ENCODE data around the gene DCHS1.

DCHS1 gene

GRCh38 chr11:6646071-6646470 is 9.5 kb downstream of the DCHS1 start:
- no peak for DNase-seq (ENCODE audit: low read depth in 3 of 3)

- no peak for DNase-seq (ENCODE audit: low read depth in 3 of 3)
Observed at GRCh38 chr11:6642957-6643356, 12.7 kb downstream of the DCHS1 start.

- no peak for DNase-seq (ENCODE audit: low read depth in 3 of 3)
Observed at GRCh38 chr11:6640985-6641701, 14.5 kb downstream of the DCHS1 start.

DNA sequence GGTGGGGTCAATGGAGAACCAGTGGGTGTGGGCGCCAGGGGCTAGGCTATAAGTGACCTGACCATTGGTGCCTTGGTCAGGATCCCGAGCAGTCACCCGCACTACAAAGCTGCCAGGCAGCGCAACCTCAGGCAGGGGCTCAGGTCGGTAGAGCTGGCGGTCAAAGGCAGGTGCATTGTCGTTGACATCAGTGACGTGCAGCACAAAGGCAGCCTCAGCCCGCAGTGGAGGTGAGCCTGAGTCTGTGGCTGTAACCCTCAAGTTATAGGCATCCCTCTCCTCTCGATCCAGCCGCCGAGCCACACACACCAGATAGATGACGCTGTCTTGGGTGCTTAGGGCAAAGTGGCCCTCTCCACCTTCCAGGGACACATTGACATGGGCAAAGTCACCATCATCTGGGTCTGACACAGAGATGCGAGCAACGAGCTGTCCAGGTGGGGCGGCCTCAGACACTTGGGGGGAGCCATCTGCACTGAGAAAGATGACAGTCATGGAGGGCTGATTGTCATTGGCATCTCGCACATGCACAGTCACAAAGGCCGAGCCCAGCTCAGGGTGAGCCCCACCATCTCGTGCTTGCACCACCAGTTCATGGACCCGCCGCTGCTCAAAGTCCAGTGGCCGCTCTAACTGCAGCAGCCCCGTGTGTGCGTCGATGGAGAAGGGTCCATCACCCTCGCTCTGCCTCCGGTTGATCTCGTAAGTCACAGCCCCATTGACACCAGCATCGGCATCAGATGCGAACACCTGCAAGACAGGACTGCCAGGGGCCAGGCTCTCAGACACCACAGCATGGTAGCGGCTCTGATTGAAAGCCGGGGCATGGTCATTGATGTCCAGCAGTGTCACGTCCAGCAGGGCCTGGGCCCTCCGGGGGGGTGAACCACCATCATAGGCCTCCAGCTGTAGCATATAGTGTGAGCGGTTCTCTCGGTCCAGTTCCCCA is 15.3 kb downstream of the DCHS1 start:
- DNase-seq (ENCODE audit: low read depth in 3 of 3), result no peak

- no peak for DNase-seq (ENCODE audit: low read depth in 3 of 3)
Observed at GRCh38 chr11:6638429-6638828, 17.2 kb downstream of the DCHS1 start.

GRCh38 chr11:6637871-6638270 is 17.7 kb downstream of the DCHS1 start:
- DNase-seq (ENCODE audit: low read depth in 3 of 3), result no peak

DNA sequence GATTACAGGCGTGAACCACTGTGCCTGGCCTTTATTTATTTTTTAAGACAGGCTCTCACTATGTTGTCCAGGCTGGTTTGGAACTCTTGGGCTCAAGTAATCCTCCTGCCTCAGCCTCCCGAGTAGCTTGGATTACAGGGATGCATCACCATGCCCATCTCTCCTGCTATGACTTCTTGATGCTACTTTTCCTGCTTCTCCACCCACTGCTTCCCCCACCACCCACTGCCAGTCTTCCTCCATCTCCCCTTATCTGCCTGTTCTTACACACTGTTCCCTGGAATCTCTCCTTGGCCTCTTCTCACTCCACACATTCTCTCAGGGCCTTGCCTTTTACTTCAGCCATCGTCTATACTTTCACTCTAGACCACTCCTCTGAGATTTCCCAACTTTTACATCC is 19.1 kb downstream of the DCHS1 start:
- no peak for DNase-seq (ENCODE audit: low read depth in 3 of 3)

- no peak for DNase-seq (ENCODE audit: low read depth in 3 of 3)
Observed at GRCh38 chr11:6635082-6635932, 20.3 kb downstream of the DCHS1 start.

- no peak for DNase-seq (ENCODE audit: low read depth in 3 of 3)
Observed at GRCh38 chr11:6634534-6634933, 21.1 kb downstream of the DCHS1 start.

DNA sequence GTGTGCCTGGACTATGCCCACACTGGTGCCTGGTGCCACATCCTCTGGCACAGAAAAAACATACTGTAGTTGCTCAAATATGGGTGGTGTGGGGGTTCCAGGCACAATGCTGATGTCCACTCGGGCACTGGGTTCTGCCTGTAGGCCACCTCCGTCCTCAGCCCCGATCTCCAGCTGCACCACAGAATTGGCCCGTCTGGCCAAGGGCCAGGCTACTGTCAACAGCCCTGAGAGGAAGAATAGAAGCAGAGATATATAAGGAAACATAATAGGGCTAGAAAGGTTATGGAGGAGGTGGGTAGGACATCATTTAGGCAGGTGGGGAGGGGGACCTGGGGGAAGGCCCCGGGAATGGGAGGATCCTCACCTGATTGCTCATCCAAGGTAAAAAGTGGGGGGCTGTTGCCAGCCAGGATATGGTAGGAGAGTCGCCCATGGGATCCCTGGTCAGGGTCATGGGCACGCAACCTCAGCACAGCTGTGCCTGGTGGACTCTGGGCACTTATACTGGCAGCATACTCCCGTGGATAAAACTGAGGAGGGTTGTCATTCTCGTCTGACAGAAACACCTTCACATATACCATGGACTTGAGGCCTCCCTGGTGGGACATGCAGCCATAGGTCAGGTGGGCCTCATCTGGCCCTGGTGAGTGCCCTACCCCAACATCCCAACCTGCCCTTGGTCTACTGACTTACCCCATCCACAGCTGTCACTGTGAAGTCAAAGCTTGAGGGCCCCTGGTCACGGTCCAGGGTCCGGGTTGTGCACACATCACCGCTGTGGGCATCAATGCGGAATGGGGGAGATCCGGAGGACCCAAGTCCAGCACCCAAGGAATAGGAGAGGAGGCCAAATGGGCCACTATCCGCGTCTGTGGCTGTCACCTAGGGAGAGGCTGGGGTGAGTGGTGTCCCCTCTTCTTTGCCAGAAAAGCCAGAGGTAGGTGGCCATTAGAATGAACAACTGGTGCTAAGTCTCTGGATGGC is 21.9 kb downstream of the DCHS1 start:
- no peak for DNase-seq (ENCODE audit: low read depth in 3 of 3)

GRCh38 chr11:6632116-6633073 is 23.2 kb downstream of the DCHS1 start:
- no peak for DNase-seq (ENCODE audit: low read depth in 3 of 3)

- no peak for DNase-seq (ENCODE audit: low read depth in 3 of 3)
Observed at GRCh38 chr11:6631361-6631890, 24.2 kb downstream of the DCHS1 start.

GRCh38 chr11:6630632-6631291 is 24.8 kb downstream of the DCHS1 start:
- no peak for DNase-seq (ENCODE audit: low read depth in 3 of 3)

- DNase-seq (ENCODE audit: low read depth in 3 of 3), result no peak
Observed at GRCh38 chr11:6629892-6630631, 25.5 kb downstream of the DCHS1 start.

DNA sequence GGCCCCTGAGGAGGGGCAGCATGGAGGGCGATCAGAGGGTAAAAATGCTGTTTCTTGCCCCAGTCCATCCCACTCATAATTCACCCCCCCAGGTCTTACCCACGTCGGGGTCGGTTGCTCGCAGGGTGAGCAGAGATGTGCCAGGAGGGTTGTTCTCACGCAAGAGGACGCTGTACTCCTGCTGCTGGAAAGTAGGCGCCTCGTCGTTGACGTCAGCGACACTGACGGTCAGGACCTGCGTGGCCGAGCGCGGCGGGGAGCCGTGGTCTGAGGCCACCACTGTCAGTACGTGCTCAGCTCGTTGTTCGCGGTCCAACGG is 26.1 kb downstream of the DCHS1 start:
- DNase-seq (ENCODE audit: low read depth in 3 of 3), result no peak

DNA sequence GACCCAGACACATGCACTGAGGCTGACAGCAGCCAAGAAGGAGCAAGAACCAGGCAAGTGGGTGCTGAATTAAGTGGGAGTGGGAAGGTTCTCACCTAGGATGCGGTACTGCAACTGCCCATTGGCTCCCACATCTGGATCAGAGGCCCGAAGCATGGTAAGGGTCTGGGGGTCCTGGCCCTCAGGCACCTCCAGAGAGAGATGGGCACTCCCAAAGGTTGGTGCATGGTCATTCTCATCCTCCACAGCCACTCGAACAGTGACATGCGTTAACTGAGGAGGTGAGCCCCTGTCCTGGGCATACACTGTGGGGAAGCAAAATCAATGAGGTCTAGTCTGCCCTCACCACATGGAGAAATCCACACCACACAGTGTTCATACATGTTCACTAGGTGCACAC is 27.1 kb downstream of the DCHS1 start:
- DNase-seq (ENCODE audit: low read depth in 3 of 3), result no peak

DNA sequence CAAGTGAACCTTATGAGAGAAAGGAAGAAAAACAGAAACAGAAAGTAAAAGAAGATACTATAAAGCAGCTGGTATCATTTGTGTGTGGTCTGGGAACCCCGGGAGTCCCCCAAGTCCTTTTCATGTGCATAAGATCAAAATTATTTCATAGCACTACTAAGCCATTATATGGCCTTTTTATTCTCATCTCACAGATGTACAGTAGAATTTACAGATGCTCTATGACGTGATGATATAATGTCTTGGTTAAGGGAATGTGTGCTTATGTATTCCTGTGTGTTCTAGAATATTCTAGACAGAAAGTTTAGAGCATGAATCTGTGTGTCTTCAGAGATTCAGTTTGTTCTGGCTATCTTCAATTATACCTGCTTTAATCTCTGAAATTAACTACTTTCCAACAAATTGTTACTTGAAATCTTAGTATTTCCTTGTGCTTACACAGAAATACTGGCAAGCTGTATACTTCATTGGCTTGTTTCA is 27.8 kb downstream of the DCHS1 start:
- no peak for DNase-seq (ENCODE audit: low read depth in 3 of 3)

All from stimulated activated CD4-positive, alpha-beta T cell treated with anti-CD3 and anti-CD28 coated beads, TNF-alpha, amount 100 ng/mL, for 48 hours (primary cell).